ENCODE measurements around the gene CEP72. TPM values are rescaled to one million over a fixed set of nuclear protein-coding genes. Genes with fewer than 3 reads are reported as not detected.

CEP72 gene
- total and polyA plus RNA-seq, 10 of the 15 experiments (the other 5 are each of a cell fraction or from before 2014, with no cell fraction given): 0.35 to 13.5 (median 8.3) TPM

- H2AFZ ChIP-seq (ENCODE audit: control insufficient read depth, low read depth, low read length): no peak overlapping the region
- H3K4me1 ChIP-seq (ENCODE audit: control insufficient read depth, insufficient read depth, low read length): no peaks in the 10 kb centered on the region
- CTCF ChIA-PET: no interaction called here
- FAIRE-seq (no peak), DNase-seq (ENCODE audit: low read depth, low spot score) (no peak), ATAC-seq (no peak)
- H3K36me3 ChIP-seq (ENCODE audit: control insufficient read depth in 2 of 2, insufficient read depth in 2 of 2, low read length in 1 of 2): peaks cover 9 to 25% of the 10 kb centered on the region in 2 experiments
- no TSS peak for BruUV-seq (replicated peaks)
- SMC1A ChIA-PET (ENCODE audit: uncharacterized antibody, unreplicated experiment): no interaction called here
- no peaks in the 10 kb centered on the region for H3K9me3 ChIP-seq (replicated peaks; ENCODE audit: control insufficient read depth, insufficient read depth, low read length)
- H3K27me3 ChIP-seq (replicated peaks in 1 of 2; ENCODE audit: control insufficient read depth in 2 of 2, insufficient read depth in 2 of 2, low read length in 1 of 2): no peaks in the 10 kb centered on the region
- POLR2A ChIA-PET: no interaction called here
- no peak overlapping the region for H3K4me2 ChIP-seq (ENCODE audit: control insufficient read depth, insufficient read depth)
- H3K9ac ChIP-seq (ENCODE audit: control insufficient read depth, insufficient read depth, low read length): no peak overlapping the region
- H3K27ac ChIP-seq (ENCODE audit: control insufficient read depth, insufficient read depth): no peak overlapping the region
- H3K4me3 ChIP-seq: no peak overlapping the region
- RAD21 ChIA-PET (ENCODE audit: unreplicated experiment): no interaction called here
- 95% methylated on average over 21 of the region's 31 CpGs for WGBS (ENCODE audit: insufficient coverage, insufficient replicate concordance, low lambda C conversion rate, missing lambda C conversion rate)
- in situ Hi-C loops (cut with MboI) (no loop called here), intact Hi-C loops (cut with micrococcal nuclease; ENCODE audit: unreplicated experiment) (no loop called here)
- no peaks in the 10 kb centered on the region for H4K20me1 ChIP-seq (ENCODE audit: control insufficient read depth, insufficient read depth)
- no peaks in the 10 kb centered on the region for H3K79me2 ChIP-seq (ENCODE audit: control insufficient read depth, insufficient read depth, low read length)
- TF ChIP-seq ASH2L (IDR thresholded peaks at IDR 0.05; ENCODE audit: borderline replicate concordance, low read depth) (no peak), ZNF217 (IDR thresholded peaks at IDR 0.05) (no peak), SIN3A (IDR thresholded peaks at IDR 0.05; ENCODE audit: low read depth, low read length) (no peak), NR2C2 (IDR thresholded peaks at IDR 0.05; ENCODE audit: borderline replicate concordance, control insufficient read depth, insufficient read length, low read depth) (no peak), SMAD1 (IDR thresholded peaks at IDR 0.05; ENCODE audit: low read depth, partially characterized antibody) (no peak), ZNF384 (IDR thresholded peaks at IDR 0.05; ENCODE audit: borderline replicate concordance, low read depth, low read length) (no peak), RBBP5 (conservative IDR thresholded peaks at IDR 0.05) (no peak), SIX5 (IDR thresholded peaks at IDR 0.05; ENCODE audit: low read depth, low read length, severe bottlenecking) (no peak), EZH2 (IDR thresholded peaks at IDR 0.05; ENCODE audit: borderline replicate concordance, control insufficient read depth, low read depth, low read length) (no peak), ZBED1 (IDR thresholded peaks at IDR 0.05; ENCODE audit: borderline replicate concordance) (no peak), SMARCA5 (IDR thresholded peaks at IDR 0.05) (no peak), IRF4 (IDR thresholded peaks at IDR 0.05; ENCODE audit: low read depth, low read length) (no peak), GABPA (IDR thresholded peaks at IDR 0.05; ENCODE audit: low read depth) (no peak), SRF (IDR thresholded peaks at IDR 0.05; ENCODE audit: low read depth in 2 of 2, low read length in 2 of 2) (no peak)
- TF ChIP-seq, protein P1, sequence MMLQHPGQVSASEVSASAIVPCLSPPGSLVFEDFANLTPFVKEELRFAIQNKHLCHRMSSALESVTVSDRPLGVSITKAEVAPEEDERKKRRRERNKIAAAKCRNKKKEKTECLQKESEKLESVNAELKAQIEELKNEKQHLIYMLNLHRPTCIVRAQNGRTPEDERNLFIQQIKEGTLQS (IDR thresholded peaks at IDR 0.05; ENCODE audit: borderline replicate concordance, extremely low read depth, low read depth, low read length): no peak
- TF ChIP-seq, protein P2, sequence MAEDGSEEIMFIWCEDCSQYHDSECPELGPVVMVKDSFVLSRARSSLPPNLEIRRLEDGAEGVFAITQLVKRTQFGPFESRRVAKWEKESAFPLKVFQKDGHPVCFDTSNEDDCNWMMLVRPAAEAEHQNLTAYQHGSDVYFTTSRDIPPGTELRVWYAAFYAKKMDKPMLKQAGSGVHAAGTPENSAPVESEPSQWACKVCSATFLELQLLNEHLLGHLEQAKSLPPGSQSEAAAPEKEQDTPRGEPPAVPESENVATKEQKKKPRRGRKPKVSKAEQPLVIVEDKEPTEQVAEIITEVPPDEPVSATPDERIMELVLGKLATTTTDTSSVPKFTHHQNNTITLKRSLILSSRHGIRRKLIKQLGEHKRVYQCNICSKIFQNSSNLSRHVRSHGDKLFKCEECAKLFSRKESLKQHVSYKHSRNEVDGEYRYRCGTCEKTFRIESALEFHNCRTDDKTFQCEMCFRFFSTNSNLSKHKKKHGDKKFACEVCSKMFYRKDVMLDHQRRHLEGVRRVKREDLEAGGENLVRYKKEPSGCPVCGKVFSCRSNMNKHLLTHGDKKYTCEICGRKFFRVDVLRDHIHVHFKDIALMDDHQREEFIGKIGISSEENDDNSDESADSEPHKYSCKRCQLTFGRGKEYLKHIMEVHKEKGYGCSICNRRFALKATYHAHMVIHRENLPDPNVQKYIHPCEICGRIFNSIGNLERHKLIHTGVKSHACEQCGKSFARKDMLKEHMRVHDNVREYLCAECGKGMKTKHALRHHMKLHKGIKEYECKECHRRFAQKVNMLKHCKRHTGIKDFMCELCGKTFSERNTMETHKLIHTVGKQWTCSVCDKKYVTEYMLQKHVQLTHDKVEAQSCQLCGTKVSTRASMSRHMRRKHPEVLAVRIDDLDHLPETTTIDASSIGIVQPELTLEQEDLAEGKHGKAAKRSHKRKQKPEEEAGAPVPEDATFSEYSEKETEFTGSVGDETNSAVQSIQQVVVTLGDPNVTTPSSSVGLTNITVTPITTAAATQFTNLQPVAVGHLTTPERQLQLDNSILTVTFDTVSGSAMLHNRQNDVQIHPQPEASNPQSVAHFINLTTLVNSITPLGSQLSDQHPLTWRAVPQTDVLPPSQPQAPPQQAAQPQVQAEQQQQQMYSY (CRISPR knock-in tag; IDR thresholded peaks at IDR 0.05): no peak
- TF ChIP-seq, protein P3, sequence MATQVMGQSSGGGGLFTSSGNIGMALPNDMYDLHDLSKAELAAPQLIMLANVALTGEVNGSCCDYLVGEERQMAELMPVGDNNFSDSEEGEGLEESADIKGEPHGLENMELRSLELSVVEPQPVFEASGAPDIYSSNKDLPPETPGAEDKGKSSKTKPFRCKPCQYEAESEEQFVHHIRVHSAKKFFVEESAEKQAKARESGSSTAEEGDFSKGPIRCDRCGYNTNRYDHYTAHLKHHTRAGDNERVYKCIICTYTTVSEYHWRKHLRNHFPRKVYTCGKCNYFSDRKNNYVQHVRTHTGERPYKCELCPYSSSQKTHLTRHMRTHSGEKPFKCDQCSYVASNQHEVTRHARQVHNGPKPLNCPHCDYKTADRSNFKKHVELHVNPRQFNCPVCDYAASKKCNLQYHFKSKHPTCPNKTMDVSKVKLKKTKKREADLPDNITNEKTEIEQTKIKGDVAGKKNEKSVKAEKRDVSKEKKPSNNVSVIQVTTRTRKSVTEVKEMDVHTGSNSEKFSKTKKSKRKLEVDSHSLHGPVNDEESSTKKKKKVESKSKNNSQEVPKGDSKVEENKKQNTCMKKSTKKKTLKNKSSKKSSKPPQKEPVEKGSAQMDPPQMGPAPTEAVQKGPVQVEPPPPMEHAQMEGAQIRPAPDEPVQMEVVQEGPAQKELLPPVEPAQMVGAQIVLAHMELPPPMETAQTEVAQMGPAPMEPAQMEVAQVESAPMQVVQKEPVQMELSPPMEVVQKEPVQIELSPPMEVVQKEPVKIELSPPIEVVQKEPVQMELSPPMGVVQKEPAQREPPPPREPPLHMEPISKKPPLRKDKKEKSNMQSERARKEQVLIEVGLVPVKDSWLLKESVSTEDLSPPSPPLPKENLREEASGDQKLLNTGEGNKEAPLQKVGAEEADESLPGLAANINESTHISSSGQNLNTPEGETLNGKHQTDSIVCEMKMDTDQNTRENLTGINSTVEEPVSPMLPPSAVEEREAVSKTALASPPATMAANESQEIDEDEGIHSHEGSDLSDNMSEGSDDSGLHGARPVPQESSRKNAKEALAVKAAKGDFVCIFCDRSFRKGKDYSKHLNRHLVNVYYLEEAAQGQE (IDR thresholded peaks at IDR 0.05; ENCODE audit: low read depth, low read length): no peak
These were observed 10.9 kb downstream of the CEP72 start for GRCh38 chr5:622946-623522.

Data from GM12878 (cell line).